Astrocyte (in vitro differentiated cells and primary cell): Measurements from ENCODE around the gene MOG. TPM values are rescaled to one million over a fixed set of nuclear protein-coding genes. Genes with fewer than 3 reads are reported as not detected.

Experiments
- DNase-seq: peaks from one replicate; pipeline ENCODE4 v3.0.0-alpha.2; 2010; ENCODE audit warnings: low read depth
- FAIRE-seq: peaks from 2 replicates; lab custom pipeline; 2011; peaks lifted over from hg19 to GRCh38; lab: Jason Lieb, UNC
- H2AFZ ChIP-seq: 2 replicates; pipeline ENCODE4 v1.6.0; 2012; ENCODE audit warnings: low read depth, low read length, inconsistent platforms
- H3K27ac ChIP-seq: 2 replicates; pipeline ENCODE4 v1.5.1; 2011; ENCODE audit warnings: low read depth, low read length, inconsistent platforms
- H3K27me3 ChIP-seq: 2 replicates; pipeline ENCODE4 v1.6.0; 2011; ENCODE audit warnings: low read length, inconsistent platforms; ENCODE audit not compliant: insufficient read depth
- H3K36me3 ChIP-seq: 2 replicates; pipeline ENCODE4 v1.5.1; 2011; ENCODE audit warnings: low read length, inconsistent platforms; ENCODE audit not compliant: insufficient read depth
- H3K4me1 ChIP-seq: 2 replicates; pipeline ENCODE4 v1.5.1; 2011; ENCODE audit warnings: low read length, inconsistent platforms; ENCODE audit not compliant: insufficient read depth
- H3K4me2 ChIP-seq: 2 replicates; pipeline ENCODE4 v1.6.0; 2012; ENCODE audit warnings: low read length, inconsistent platforms
- H3K4me3 ChIP-seq: 2 replicates; pipeline ENCODE4 v1.5.1; 2011; ENCODE audit warnings: low read depth, mild to moderate bottlenecking, low read length, inconsistent platforms; ENCODE audit not compliant: insufficient read depth
- H3K79me2 ChIP-seq: 2 replicates; pipeline ENCODE4 v1.6.0; 2012; ENCODE audit warnings: mild to moderate bottlenecking, low read length, inconsistent platforms; ENCODE audit not compliant: insufficient read depth
- H3K9ac ChIP-seq: 2 replicates; pipeline ENCODE4 v1.6.0; 2012; ENCODE audit warnings: mild to moderate bottlenecking, low read length, inconsistent platforms
- H3K9me3 ChIP-seq: 2 replicates; pipeline ENCODE4 v1.5.1; 2012; ENCODE audit warnings: low read depth, mild to moderate bottlenecking, low read length, inconsistent platforms; ENCODE audit not compliant: insufficient read depth
- H4K20me1 ChIP-seq: 2 replicates; pipeline ENCODE4 v1.6.0; 2012; ENCODE audit warnings: low read length, inconsistent platforms; ENCODE audit not compliant: insufficient read depth
- H3K27ac Mint-ChIP-seq: one replicate; pipeline ENCODE4 v1.8.0; 2021; ENCODE audit warnings: mild to moderate bottlenecking, mixed read lengths; ENCODE audit not compliant: unreplicated experiment
- H3K27me3 Mint-ChIP-seq: one replicate; pipeline ENCODE4 v1.8.0; 2021; ENCODE audit warnings: low read depth, mixed read lengths; ENCODE audit not compliant: unreplicated experiment
- H3K36me3 Mint-ChIP-seq: one replicate; pipeline ENCODE4 v1.8.0; 2021; ENCODE audit warnings: low read depth, mixed read lengths; ENCODE audit not compliant: unreplicated experiment
- H3K4me1 Mint-ChIP-seq: one replicate; pipeline ENCODE4 v1.8.0; 2021; ENCODE audit warnings: low read depth, mixed read lengths; ENCODE audit not compliant: unreplicated experiment
- H3K4me3 Mint-ChIP-seq: one replicate; pipeline ENCODE4 v1.8.0; 2021; ENCODE audit warnings: mild to moderate bottlenecking, moderate library complexity, mixed read lengths; ENCODE audit not compliant: unreplicated experiment
- H3K9me3 Mint-ChIP-seq: one replicate; pipeline ENCODE4 v1.8.0; 2021; ENCODE audit warnings: mild to moderate bottlenecking, mixed read lengths; ENCODE audit not compliant: unreplicated experiment
- EZH2 ChIP-seq: IDR thresholded peaks from 2 replicates; pipeline ENCODE4 v1.6.1; 2012; ENCODE audit warnings: mild to moderate bottlenecking, low read length, inconsistent platforms; ENCODE audit not compliant: insufficient read depth
- total RNA-seq: library from RNA; stranded (reverse); gene quantifications from 2 replicates; pipeline ENCODE4 v1.2.1, GENCODE V29; 2021
- TF ChIP-seq, protein P1 (sequence below): IDR thresholded peaks from 2 replicates; pipeline ENCODE4 v1.5.1; 2011; ENCODE audit warnings: low read depth, mild to moderate bottlenecking, inconsistent platforms, low read length, moderate library complexity; ENCODE audit not compliant: insufficient read depth

Gene MOG
- total RNA-seq, 1 donor from 2014 or later, result not detected

- no peak overlapping the region for H3K27ac Mint-ChIP-seq
These were observed 28.9 kb downstream of the MOG start for GRCh38 chr6:29685718-29686326.

GRCh38 chr6:29694637-29695036, 37.7 kb downstream of the MOG start:
- Mint-ChIP-seq H3K4me3 (no peak overlapping the region), H3K36me3 (no peaks in the 10 kb centered on the region), H3K27me3 (peaks cover 2% of the 10 kb centered on the region), H3K27ac (no peak overlapping the region), H3K4me1 (no peaks in the 10 kb centered on the region), H3K9me3 (peaks cover 2% of the 10 kb centered on the region)
- Histone ChIP-seq H4K20me1 (no peaks in the 10 kb centered on the region), H3K36me3 (no peaks in the 10 kb centered on the region), H3K79me2 (no peaks in the 10 kb centered on the region), H3K4me3 (no peak overlapping the region), H3K27me3 (no peaks in the 10 kb centered on the region), H3K4me1 (no peaks in the 10 kb centered on the region), H3K4me2 (no peak overlapping the region), H3K9ac (no peak overlapping the region), H3K27ac (no peak overlapping the region), H2AFZ (no peak overlapping the region), H3K9me3 (peaks cover 3% of the 10 kb centered on the region)
- FAIRE-seq (no peak), DNase-seq (no peak)
- TF ChIP-seq, protein P1, sequence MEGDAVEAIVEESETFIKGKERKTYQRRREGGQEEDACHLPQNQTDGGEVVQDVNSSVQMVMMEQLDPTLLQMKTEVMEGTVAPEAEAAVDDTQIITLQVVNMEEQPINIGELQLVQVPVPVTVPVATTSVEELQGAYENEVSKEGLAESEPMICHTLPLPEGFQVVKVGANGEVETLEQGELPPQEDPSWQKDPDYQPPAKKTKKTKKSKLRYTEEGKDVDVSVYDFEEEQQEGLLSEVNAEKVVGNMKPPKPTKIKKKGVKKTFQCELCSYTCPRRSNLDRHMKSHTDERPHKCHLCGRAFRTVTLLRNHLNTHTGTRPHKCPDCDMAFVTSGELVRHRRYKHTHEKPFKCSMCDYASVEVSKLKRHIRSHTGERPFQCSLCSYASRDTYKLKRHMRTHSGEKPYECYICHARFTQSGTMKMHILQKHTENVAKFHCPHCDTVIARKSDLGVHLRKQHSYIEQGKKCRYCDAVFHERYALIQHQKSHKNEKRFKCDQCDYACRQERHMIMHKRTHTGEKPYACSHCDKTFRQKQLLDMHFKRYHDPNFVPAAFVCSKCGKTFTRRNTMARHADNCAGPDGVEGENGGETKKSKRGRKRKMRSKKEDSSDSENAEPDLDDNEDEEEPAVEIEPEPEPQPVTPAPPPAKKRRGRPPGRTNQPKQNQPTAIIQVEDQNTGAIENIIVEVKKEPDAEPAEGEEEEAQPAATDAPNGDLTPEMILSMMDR, result no peak
- no peak for TF ChIP-seq EZH2

More at GRCh38 chr6:29685718-29686326, 28.9 kb downstream of the MOG start:
- Mint-ChIP-seq H3K27me3 (no peaks in the 10 kb centered on the region), H3K36me3 (no peaks in the 10 kb centered on the region), H3K9me3 (no peaks in the 10 kb centered on the region), H3K4me3 (no peak overlapping the region), H3K4me1 (no peaks in the 10 kb centered on the region)
- DNase-seq (no peak), FAIRE-seq (no peak)
- H3K9ac ChIP-seq, result no peak overlapping the region
- H3K4me3 ChIP-seq, result no peak overlapping the region
- H3K36me3 ChIP-seq, result no peaks in the 10 kb centered on the region
- H3K27ac ChIP-seq, result no peak overlapping the region
- TF ChIP-seq EZH2, result no peak
- TF ChIP-seq, protein P1, result no peak
- H3K27me3 ChIP-seq, result no peaks in the 10 kb centered on the region
- H3K4me2 ChIP-seq, result no peak overlapping the region
- H4K20me1 ChIP-seq, result no peaks in the 10 kb centered on the region
- no peak overlapping the region for H2AFZ ChIP-seq
- H3K4me1 ChIP-seq, result no peaks in the 10 kb centered on the region
- H3K9me3 ChIP-seq, result no peaks in the 10 kb centered on the region
- no peaks in the 10 kb centered on the region for H3K79me2 ChIP-seq
